ENCODE data around the gene PHF19.

PHF19 gene

GRCh38 chr9:120842685-120843485, 34.1 kb downstream of the PHF19 start, which contains the start of gene PSMD5:
Gene PSMD5 (minus strand): TSS chr9:120842922. CDS start chr9:120842909, 13 bp downstream.
- intact Hi-C loops (cut with DNase I) = loop anchor here (5.0 kb wide), 1 partner anchor 51 kb away; the partner anchor contains the start of gene FBXW2
- peak; percentile 79 to 99 (median 93) for DNase-seq

GRCh38 chr9:120841930-120842684, 34.9 kb downstream of the PHF19 start:
- intact Hi-C loops (cut with DNase I) = loop anchor here (5.0 kb wide), 1 partner anchor 50 kb away; the partner anchor contains the start of gene FBXW2
- peak in 17 of 42 donors; percentile 13 to 53 (median 31) for DNase-seq

- DNase-seq = no peak
- intact Hi-C loops (cut with DNase I) = no loop called here
Observed at GRCh38 chr9:120839146-120839545, 37.8 kb downstream of the PHF19 start.

GRCh38 chr9:120837921-120838320, 39.1 kb downstream of the PHF19 start:
- DNase-seq = no peak
- intact Hi-C loops (cut with DNase I) = no loop called here

- DNase-seq = peak in 4 of 42 donors; percentile 24 to 57 (median 44)
- intact Hi-C loops (cut with DNase I) = no loop called here
Observed at GRCh38 chr9:120833325-120833724, 43.7 kb downstream of the PHF19 start.

GRCh38 chr9:120832807-120833206, 44.2 kb downstream of the PHF19 start:
- no peak for DNase-seq
- intact Hi-C loops (cut with DNase I) = no loop called here

GRCh38 chr9:120830865-120831264, 46.1 kb downstream of the PHF19 start:
- no peak for DNase-seq
- intact Hi-C loops (cut with DNase I) = no loop called here

- intact Hi-C loops (cut with DNase I) = no loop called here
- DNase-seq = no peak
Observed at GRCh38 chr9:120830151-120830550, 46.8 kb downstream of the PHF19 start.

GRCh38 chr9:120829650-120830049, 47.3 kb downstream of the PHF19 start:
- no peak for DNase-seq
- intact Hi-C loops (cut with DNase I) = no loop called here

GRCh38 chr9:120820095-120820494, 56.9 kb downstream of the PHF19 start:
- DNase-seq = no peak
- intact Hi-C loops (cut with DNase I) = no loop called here

- DNase-seq = no peak
- intact Hi-C loops (cut with DNase I) = no loop called here
Observed at GRCh38 chr9:120818595-120818994, 58.4 kb downstream of the PHF19 start.

- intact Hi-C loops (cut with DNase I) = no loop called here
- no peak for DNase-seq
Observed at GRCh38 chr9:120815075-120815474, 61.9 kb downstream of the PHF19 start.

GRCh38 chr9:120808931-120809330, 68.1 kb downstream of the PHF19 start:
- no peak for DNase-seq
- intact Hi-C loops (cut with DNase I) = no loop called here

GRCh38 chr9:120807607-120808379, 69.2 kb downstream of the PHF19 start:
- intact Hi-C loops (cut with DNase I) = no loop called here
- no peak for DNase-seq

Measured in head of caudate nucleus (tissue), 42 donors.